Measurements from ENCODE around the gene PALLD. TPM values are rescaled to one million over a fixed set of nuclear protein-coding genes. Genes with fewer than 3 reads are reported as not detected.

PALLD gene
- total RNA-seq, 1 experiment from 2014 or later: 18.3 TPM

- Histone ChIP-seq H2AFZ (ENCODE audit: low read length) (no peak overlapping the region), H4K20me1 (ENCODE audit: control insufficient read depth, insufficient read depth, insufficient read length) (no peaks in the 10 kb centered on the region), H3K79me2 (ENCODE audit: insufficient read depth, low read length) (no peaks in the 10 kb centered on the region), H2AK5ac (ENCODE audit: insufficient read length, low read length) (no peak overlapping the region), H3K27me3 (ENCODE audit: insufficient read depth, low read length) (no peaks in the 10 kb centered on the region; the same call in 1 of the 2 replicates), H2BK12ac (ENCODE audit: insufficient read length, low read depth, low read length) (no peak overlapping the region), H3K27ac (ENCODE audit: insufficient read length, low read depth, low read length) (no peak overlapping the region), H2BK5ac (ENCODE audit: insufficient read length, low read length) (no peak overlapping the region), H3K56ac (ENCODE audit: insufficient read length, low read depth, low read length) (no peak overlapping the region), H3K9ac (ENCODE audit: extremely low read depth, insufficient read length, low read length) (no peak overlapping the region), H4K8ac (replicated peaks; ENCODE audit: insufficient read length, low read depth, low read length) (no peak overlapping the region), H3K4me1 (ENCODE audit: insufficient read depth, low read length) (no peaks in the 10 kb centered on the region), H2BK15ac (ENCODE audit: low read depth, low read length) (no peak overlapping the region), H3T11ph (ENCODE audit: low read length) (no peak overlapping the region), H4K5ac (ENCODE audit: insufficient read length, low read depth, low read length) (no peak overlapping the region), H3K4me2 (ENCODE audit: insufficient read depth, insufficient read length, low read length) (no peak overlapping the region), H3K79me1 (ENCODE audit: insufficient read depth, low read depth, low read length, poor library complexity, severe bottlenecking) (no peaks in the 10 kb centered on the region), H2BK120ac (ENCODE audit: low read depth, low read length, poor library complexity, severe bottlenecking) (no peak overlapping the region), H4K91ac (ENCODE audit: insufficient read length, low read depth, low read length) (no peak overlapping the region), H3K4ac (ENCODE audit: low read depth, low read length) (no peak overlapping the region), H3K18ac (ENCODE audit: insufficient read length, low read depth, low read length) (no peak overlapping the region), H3K23me2 (ENCODE audit: insufficient read length, low read depth, low read length, poor library complexity, severe bottlenecking) (no peaks in the 10 kb centered on the region), H3K14ac (ENCODE audit: insufficient read depth, low read length) (no peak overlapping the region), H2BK20ac (ENCODE audit: low read depth, low read length, poor library complexity, severe bottlenecking) (no peak overlapping the region), H3K23ac (ENCODE audit: insufficient read length, low read depth, low read length) (no peak overlapping the region), H3K9me3 (ENCODE audit: control insufficient read depth, low read depth, low read length) (no peaks in the 10 kb centered on the region)
- Mint-ChIP-seq H3K36me3 (ENCODE audit: insufficient read depth in 1 of 3, low read depth in 3 of 3) (no peaks in the 10 kb centered on the region; a peak in 1 of 7 replicates), H3K4me1 (peaks cover 10 to 11% of the 10 kb centered on the region in 2 experiments), H3K9me3 (no peaks in the 10 kb centered on the region), H3K27ac (no peak overlapping the region), H3K4me3 (no peak overlapping the region), H3K27me3 (ENCODE audit: low read depth) (peaks cover 1% of the 10 kb centered on the region)
- no peak for TF ChIP-seq CTCF (conservative IDR thresholded peaks at IDR 0.05)
- no CpG with 5 or more reads among the region's 8 CpGs for WGBS (ENCODE audit: extremely low coverage, insufficient read length, low lambda C conversion rate)
- DNase-seq: no peak
Measured at GRCh38 chr4:168639914-168640313, 143.1 kb downstream of the PALLD start.

All from H9 (cell line).